ENCODE measurements around the gene SLC5A6.

Gene SLC5A6

DNA sequence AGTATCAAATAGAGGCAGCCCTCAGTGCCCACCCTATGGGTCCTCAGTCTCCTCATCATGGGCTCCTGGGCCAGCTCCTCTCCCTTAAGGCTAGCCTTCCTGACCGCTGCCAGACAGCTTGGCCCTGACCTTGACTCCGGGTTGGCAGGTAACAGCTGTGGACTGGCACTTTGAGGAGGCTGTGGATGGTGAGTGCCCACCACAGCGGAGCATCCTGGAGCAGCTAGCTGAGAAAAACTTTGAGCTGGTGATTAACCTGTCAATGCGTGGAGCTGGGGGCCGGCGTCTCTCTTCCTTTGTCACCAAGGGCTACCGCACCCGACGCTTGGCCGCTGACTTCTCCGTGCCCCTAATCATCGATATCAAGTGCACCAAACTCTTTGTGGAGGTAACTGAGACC is 24.1 kb upstream of the SLC5A6 start:
- TF ChIP-seq FOXP2 (optimal IDR thresholded peaks at IDR 0.05; ENCODE audit: borderline replicate concordance, extremely low read depth, extremely low read length, insufficient read depth) (no peak), SIN3A (IDR thresholded peaks at IDR 0.05; ENCODE audit: borderline replicate concordance, insufficient read depth, low read length) (no peak), TAF1 (IDR thresholded peaks at IDR 0.05; ENCODE audit: borderline replicate concordance, insufficient read depth, low read length) (no peak), POLR2AphosphoS5 (IDR thresholded peaks at IDR 0.05; ENCODE audit: low read depth, low read length) (no peak)
- TF ChIP-seq, protein P1, sequence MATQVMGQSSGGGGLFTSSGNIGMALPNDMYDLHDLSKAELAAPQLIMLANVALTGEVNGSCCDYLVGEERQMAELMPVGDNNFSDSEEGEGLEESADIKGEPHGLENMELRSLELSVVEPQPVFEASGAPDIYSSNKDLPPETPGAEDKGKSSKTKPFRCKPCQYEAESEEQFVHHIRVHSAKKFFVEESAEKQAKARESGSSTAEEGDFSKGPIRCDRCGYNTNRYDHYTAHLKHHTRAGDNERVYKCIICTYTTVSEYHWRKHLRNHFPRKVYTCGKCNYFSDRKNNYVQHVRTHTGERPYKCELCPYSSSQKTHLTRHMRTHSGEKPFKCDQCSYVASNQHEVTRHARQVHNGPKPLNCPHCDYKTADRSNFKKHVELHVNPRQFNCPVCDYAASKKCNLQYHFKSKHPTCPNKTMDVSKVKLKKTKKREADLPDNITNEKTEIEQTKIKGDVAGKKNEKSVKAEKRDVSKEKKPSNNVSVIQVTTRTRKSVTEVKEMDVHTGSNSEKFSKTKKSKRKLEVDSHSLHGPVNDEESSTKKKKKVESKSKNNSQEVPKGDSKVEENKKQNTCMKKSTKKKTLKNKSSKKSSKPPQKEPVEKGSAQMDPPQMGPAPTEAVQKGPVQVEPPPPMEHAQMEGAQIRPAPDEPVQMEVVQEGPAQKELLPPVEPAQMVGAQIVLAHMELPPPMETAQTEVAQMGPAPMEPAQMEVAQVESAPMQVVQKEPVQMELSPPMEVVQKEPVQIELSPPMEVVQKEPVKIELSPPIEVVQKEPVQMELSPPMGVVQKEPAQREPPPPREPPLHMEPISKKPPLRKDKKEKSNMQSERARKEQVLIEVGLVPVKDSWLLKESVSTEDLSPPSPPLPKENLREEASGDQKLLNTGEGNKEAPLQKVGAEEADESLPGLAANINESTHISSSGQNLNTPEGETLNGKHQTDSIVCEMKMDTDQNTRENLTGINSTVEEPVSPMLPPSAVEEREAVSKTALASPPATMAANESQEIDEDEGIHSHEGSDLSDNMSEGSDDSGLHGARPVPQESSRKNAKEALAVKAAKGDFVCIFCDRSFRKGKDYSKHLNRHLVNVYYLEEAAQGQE (IDR thresholded peaks at IDR 0.05; ENCODE audit: insufficient read depth in 1 of 2, low read depth in 2 of 2, low read length in 2 of 2): no peak

DNA sequence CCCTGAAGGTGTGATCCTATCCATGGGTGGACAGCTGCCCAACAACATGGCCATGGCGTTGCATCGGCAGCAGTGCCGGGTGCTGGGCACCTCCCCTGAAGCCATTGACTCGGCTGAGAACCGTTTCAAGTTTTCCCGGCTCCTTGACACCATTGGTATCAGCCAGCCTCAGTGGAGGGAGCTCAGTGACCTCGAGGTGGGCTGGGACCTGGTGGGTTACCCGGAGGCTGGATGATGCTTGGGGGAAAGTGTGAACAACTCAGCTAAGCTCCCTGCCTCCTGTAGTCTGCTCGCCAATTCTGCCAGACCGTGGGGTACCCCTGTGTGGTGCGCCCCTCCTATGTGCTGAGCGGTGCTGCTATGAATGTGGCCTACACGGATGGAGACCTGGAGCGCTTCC is 21.3 kb upstream of the SLC5A6 start:
- no peak for TF ChIP-seq POLR2AphosphoS5 (IDR thresholded peaks at IDR 0.05; ENCODE audit: low read depth, low read length)
- TF ChIP-seq SIN3A (IDR thresholded peaks at IDR 0.05; ENCODE audit: borderline replicate concordance, insufficient read depth, low read length): no peak
- TF ChIP-seq FOXP2 (optimal IDR thresholded peaks at IDR 0.05; ENCODE audit: borderline replicate concordance, extremely low read depth, extremely low read length, insufficient read depth): no peak
- TF ChIP-seq TAF1 (IDR thresholded peaks at IDR 0.05; ENCODE audit: borderline replicate concordance, insufficient read depth, low read length): no peak
- TF ChIP-seq, protein P1 (IDR thresholded peaks at IDR 0.05; ENCODE audit: insufficient read depth in 1 of 2, low read depth in 2 of 2, low read length in 2 of 2): no peak

DNA sequence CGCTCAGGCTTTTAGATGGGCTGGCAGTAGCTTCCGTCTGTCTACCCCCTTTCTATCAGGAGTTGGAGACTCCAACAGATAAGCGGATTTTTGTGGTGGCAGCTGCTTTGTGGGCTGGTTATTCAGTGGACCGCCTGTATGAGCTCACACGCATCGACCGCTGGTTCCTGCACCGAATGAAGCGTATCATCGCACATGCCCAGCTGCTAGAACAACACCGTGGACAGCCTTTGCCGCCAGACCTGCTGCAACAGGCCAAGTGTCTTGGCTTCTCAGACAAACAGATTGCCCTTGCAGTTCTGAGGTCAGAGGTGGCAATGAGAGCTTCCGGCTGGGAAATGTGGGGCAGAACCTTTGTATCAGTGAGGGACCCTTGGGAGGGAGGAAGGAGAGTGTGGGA is 19.9 kb upstream of the SLC5A6 start:
- no peak for TF ChIP-seq SIN3A (IDR thresholded peaks at IDR 0.05; ENCODE audit: borderline replicate concordance, insufficient read depth, low read length)
- TF ChIP-seq FOXP2 (optimal IDR thresholded peaks at IDR 0.05; ENCODE audit: borderline replicate concordance, extremely low read depth, extremely low read length, insufficient read depth): no peak
- TF ChIP-seq, protein P1 (IDR thresholded peaks at IDR 0.05; ENCODE audit: insufficient read depth in 1 of 2, low read depth in 2 of 2, low read length in 2 of 2): no peak
- TF ChIP-seq TAF1 (IDR thresholded peaks at IDR 0.05; ENCODE audit: borderline replicate concordance, insufficient read depth, low read length): no peak
- no peak for TF ChIP-seq POLR2AphosphoS5 (IDR thresholded peaks at IDR 0.05; ENCODE audit: low read depth, low read length)

DNA sequence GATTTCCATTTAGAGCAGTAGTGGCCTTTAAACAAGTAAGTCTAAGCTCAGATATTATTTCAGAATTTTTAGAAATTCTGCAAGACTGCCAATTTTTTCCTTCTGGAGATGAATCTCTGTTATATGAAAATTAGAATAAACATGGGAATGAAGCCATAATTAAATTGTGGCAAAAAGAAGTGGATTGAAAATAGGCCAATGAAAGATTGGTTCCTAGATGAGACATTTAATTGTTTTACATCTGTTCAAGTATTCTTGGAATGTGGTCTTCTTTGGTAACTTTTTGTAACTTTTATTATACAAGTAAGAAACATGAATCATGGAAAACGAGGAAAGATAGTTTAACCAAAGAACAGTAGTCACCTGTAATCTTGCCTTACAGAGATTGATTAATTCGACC is 15.4 kb upstream of the SLC5A6 start:
- TF ChIP-seq, protein P1 (IDR thresholded peaks at IDR 0.05; ENCODE audit: insufficient read depth in 1 of 2, low read depth in 2 of 2, low read length in 2 of 2): no peak

DNA sequence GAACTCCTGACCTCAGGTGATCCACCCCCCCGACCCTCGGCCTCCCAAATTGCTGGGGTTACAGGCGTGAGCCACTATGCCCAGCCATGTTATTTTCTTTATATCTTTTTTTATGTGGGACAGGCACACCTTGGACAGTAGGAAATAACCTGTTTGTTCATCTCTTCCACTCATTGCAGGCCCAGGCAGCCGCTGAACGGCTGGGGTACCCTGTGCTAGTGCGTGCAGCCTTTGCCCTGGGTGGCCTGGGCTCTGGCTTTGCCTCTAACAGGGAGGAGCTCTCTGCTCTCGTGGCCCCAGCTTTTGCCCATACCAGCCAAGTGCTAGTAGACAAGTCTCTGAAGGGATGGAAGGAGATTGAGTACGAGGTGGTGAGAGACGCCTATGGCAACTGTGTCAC is 13.5 kb upstream of the SLC5A6 start:
- TF ChIP-seq, protein P1 (IDR thresholded peaks at IDR 0.05; ENCODE audit: insufficient read depth in 1 of 2, low read depth in 2 of 2, low read length in 2 of 2): no peak
- no peak for TF ChIP-seq SIN3A (IDR thresholded peaks at IDR 0.05; ENCODE audit: borderline replicate concordance, insufficient read depth, low read length)
- TF ChIP-seq POLR2AphosphoS5 (IDR thresholded peaks at IDR 0.05; ENCODE audit: low read depth, low read length): no peak
- no peak for TF ChIP-seq TAF1 (IDR thresholded peaks at IDR 0.05; ENCODE audit: borderline replicate concordance, insufficient read depth, low read length)
- TF ChIP-seq FOXP2 (optimal IDR thresholded peaks at IDR 0.05; ENCODE audit: borderline replicate concordance, extremely low read depth, extremely low read length, insufficient read depth): no peak
